Mucosa of descending colon (tissue), 3 donors: ENCODE measurements around the gene DUSP15. TPM values are rescaled to one million over a fixed set of nuclear protein-coding genes. Genes with fewer than 3 reads are reported as not detected.

Experiments
- ATAC-seq: fragments of 200-7000 bp; cut with Tn5 transposase; one replicate; pipeline ENCODE4 v1.9.1; 2020; ENCODE audit warnings: mild to moderate bottlenecking, moderate library complexity
- DNase-seq, 3 donors: peaks; one replicate each; pipeline ENCODE4 v3.0.0-alpha.2; 2020
- H3K36me3 ChIP-seq: fragments of 200-600 bp; one replicate; pipeline ENCODE4 v1.8.0; 2021; ENCODE audit warnings: low read depth, mild to moderate bottlenecking
- H3K4me1 ChIP-seq: fragments of 200-600 bp; one replicate; pipeline ENCODE4 v1.8.0; 2021; ENCODE audit warnings: low read depth, mild to moderate bottlenecking
- H3K4me3 ChIP-seq: fragments of 200-600 bp; one replicate; pipeline ENCODE4 v1.8.0; 2021; ENCODE audit warnings: mild to moderate bottlenecking
- H3K9me3 ChIP-seq: fragments of 200-600 bp; one replicate; pipeline ENCODE4 v1.8.0; 2021; ENCODE audit warnings: mild to moderate bottlenecking
- intact Hi-C, 2 donors: fragments of 100-400 bp; cut with DNase I in 1 of 2; cut with micrococcal nuclease in 1 of 2; formaldehyde crosslinking; loops; one replicate each; pipeline versions ENCODE4 v1.11.0 to v1.11.1; 2022; cut with DNase I, micrococcal nuclease
- total RNA-seq, 3 donors: library from RNA; stranded (reverse); fragmentation: NEBNext Ultra II Directional in 2 of 3; extraction: Animal tissue kit (Norgen Biotek cat#: 25700) in 2 of 3; gene quantifications; one replicate each; pipeline versions ENCODE4 v1.2.1 to v1.2.4, GENCODE V29; 2021 to 2023
- TF ChIP-seq, protein P1 (sequence below): fragments of 200-600 bp; IDR thresholded peaks from one replicate; pipeline ENCODE4 v1.8.0; 2022; ENCODE audit warnings: antibody characterized with exemption, mild to moderate bottlenecking
- donor health status: DM: no; HTN: no; CAD: no; lungs with moderate emphysema.
- donor health status: DM: no; HTN: no; CAD: no.
- donor health status: DM: no; HTN: yes; CAD: no.

Gene DUSP15
- total RNA-seq, 3 donors from 2014 or later, result 0.58 to 1.7 TPM; not detected in 1

DNA sequence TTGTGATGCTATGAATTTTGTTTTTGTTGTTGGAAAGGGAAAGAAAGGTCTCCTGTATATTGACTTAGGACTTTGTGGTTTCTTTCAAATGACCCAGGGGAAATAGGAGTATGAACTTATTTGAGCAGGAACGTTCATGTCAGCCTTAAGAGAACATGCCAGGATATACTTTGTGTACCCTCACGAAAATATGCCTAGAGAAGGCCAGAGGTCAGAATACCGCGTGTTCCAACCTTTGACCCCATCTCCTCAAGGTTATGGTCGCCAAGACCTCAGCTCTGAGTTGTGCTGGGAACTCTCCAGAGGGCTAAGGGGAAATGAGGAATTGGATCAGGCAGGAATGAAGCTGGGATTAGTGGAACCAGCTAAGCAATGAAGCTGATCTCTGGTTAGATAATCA lies 11.6 kb upstream of the DUSP15 start:
- no peaks in the 10 kb centered on the region for H3K36me3 ChIP-seq
- no peak overlapping the region for H3K4me3 ChIP-seq
- intact Hi-C loops, result no loop called here
- H3K4me1 ChIP-seq, result no peaks in the 10 kb centered on the region
- no peak for DNase-seq
- H3K9me3 ChIP-seq, result no peaks in the 10 kb centered on the region
- TF ChIP-seq, protein P1, sequence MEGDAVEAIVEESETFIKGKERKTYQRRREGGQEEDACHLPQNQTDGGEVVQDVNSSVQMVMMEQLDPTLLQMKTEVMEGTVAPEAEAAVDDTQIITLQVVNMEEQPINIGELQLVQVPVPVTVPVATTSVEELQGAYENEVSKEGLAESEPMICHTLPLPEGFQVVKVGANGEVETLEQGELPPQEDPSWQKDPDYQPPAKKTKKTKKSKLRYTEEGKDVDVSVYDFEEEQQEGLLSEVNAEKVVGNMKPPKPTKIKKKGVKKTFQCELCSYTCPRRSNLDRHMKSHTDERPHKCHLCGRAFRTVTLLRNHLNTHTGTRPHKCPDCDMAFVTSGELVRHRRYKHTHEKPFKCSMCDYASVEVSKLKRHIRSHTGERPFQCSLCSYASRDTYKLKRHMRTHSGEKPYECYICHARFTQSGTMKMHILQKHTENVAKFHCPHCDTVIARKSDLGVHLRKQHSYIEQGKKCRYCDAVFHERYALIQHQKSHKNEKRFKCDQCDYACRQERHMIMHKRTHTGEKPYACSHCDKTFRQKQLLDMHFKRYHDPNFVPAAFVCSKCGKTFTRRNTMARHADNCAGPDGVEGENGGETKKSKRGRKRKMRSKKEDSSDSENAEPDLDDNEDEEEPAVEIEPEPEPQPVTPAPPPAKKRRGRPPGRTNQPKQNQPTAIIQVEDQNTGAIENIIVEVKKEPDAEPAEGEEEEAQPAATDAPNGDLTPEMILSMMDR, result no peak
- ATAC-seq, result no peak

DNA sequence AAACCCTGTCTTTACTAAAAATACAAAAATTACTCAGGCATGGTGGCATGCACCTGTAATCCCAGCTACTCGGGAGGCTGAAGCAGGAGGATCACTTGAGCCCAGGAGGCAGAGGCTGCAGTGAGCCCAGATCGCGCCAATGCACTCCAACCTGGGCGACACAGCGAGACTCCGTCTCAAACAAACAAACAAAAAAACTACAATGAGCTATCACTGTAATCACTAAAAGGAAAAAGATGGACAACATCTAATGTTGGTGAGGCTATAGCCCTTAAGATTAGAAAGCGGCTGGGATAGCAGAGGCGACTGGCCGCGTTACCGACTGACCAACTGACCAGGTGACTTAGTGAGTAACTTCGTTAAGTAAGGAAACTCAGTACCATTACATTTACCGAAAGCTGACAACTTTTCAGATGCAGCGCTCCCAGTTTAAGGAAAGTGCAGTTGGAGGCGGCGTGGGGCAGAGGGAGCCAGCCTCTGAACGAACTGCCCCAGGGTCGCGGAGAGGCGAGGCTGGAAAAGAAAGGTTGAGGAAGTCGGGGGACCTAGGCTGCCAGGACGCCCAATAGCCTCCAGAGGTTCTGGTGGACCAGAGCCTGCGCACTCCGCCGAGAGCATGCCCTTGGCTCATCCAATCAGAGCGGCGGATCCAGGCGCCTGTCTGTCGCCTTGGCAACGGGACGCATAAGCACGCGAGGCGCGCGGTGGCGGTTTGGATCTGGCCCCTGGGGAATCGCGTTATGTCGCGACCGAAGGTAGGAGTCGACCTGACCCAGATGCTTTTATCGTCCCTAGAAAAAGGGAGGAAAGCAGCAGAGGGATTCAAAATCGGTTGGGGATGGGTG lies 9.0 kb upstream of the DUSP15 start:
- Histone ChIP-seq H3K4me1 (no peaks in the 10 kb centered on the region), H3K4me3 (peak overlapping the region; percentile 14), H3K9me3 (no peaks in the 10 kb centered on the region), H3K36me3 (no peaks in the 10 kb centered on the region)
- intact Hi-C loops, result no loop called here
- peak; percentile 98 for ATAC-seq
- DNase-seq, result peak; percentile 91 to 94 (median 92)
- TF ChIP-seq, protein P1, result no peak

DNA sequence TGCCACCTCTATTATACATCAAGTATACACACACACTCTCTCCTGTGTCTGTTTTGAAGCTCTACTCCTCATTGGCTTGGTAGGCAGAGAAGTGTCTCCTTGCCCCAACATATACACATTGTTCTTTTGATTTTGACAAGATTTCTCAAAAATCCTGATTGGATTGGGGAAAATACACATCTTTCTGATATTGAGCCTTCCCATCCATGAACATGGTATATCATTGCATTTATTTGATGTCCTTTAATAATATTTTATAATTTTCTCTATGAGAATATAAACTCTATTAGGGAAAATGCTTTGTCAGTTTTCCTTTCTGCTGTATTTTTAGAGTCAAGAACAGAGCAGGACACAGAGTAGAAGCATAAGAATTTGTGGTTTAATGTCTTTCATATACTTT lies 7.4 kb upstream of the DUSP15 start:
- intact Hi-C loops, result no loop called here
- TF ChIP-seq, protein P1, result no peak
- Histone ChIP-seq H3K36me3 (no peaks in the 10 kb centered on the region), H3K4me3 (no peak overlapping the region), H3K9me3 (no peaks in the 10 kb centered on the region), H3K4me1 (no peaks in the 10 kb centered on the region)
- ATAC-seq (no peak), DNase-seq (no peak)

DNA sequence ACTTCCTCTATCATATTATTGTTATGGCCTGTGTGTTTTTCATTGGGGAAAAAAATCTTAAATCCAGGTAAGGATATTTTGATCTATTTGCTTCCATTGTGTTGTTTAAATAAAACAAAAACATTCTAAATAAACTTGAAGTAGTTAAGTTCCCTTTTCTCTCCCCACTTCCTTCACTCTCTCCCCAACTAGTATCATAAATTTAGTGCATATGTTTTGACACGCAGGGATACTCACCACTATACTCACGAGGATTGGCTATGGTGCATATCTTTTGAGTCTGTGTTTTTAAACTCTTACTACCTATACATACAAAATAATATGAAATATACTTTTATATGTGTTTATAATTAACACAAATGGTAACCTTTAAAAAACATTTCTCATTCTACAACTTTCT lies 5.3 kb upstream of the DUSP15 start:
- intact Hi-C loops, result no loop called here

DNA sequence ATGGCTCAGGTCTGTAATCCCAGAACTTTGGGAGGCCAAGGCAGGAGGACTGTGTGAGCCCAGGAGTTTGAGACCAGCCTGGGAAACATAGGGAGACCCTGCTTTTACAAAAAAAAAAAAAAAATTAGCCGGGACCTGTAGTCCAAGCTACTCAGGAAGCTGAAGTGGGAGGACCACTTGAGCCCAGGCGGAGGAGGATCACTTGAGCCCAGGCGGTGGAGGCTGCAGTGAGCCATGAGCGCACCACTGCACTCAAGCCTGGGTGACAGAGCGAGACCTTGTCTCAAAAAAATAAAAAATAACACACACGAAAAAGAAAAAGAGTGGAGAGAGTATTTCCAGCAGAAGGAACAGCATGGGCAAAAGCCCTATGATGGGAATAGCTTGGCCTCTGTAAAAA lies 2.1 kb upstream of the DUSP15 start:
- ATAC-seq (no peak), DNase-seq (no peak)
- Histone ChIP-seq H3K9me3 (no peaks in the 10 kb centered on the region), H3K36me3 (no peaks in the 10 kb centered on the region), H3K4me1 (peaks cover 13% of the 10 kb centered on the region), H3K4me3 (no peak overlapping the region)
- TF ChIP-seq, protein P1, result no peak
- intact Hi-C loops, result no loop called here

More for the DNA sequence above, 5.3 kb upstream of the DUSP15 start:
- Histone ChIP-seq H3K4me3 (no peak overlapping the region), H3K36me3 (no peaks in the 10 kb centered on the region), H3K4me1 (peaks cover 3% of the 10 kb centered on the region), H3K9me3 (no peaks in the 10 kb centered on the region)
- ATAC-seq (no peak), DNase-seq (no peak)
- TF ChIP-seq, protein P1, result no peak
